ENCODE measurements around the gene CPLANE2. TPM values are rescaled to one million over a fixed set of nuclear protein-coding genes. Genes with fewer than 3 reads are reported as not detected.

CPLANE2 gene
- total and polyA plus RNA-seq, 7 donors: 1.0 to 7.4 (median 4.5) TPM

DNA sequence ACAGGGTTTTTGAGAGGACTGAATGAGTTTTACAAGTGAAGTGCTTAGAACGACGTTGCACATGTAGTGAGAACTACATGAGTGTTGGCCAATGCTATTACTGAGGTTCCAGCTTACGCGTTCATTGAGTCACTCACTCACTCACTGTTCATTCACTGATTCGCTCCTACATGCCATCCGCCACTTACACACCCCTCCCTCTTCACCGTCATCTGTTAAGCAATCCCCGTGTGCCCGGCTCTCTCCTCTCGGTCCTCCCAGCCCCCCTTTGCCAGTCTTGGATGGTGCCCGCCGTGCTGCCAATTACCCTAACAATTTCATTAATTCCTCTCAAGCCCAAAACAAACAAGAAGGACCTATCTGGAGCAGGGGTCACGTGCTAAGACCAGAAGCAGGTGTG is 53.8 kb downstream of the CPLANE2 start:
- Histone ChIP-seq H3K4me3 (no peak overlapping the region), H3K36me3 (ENCODE audit: insufficient read depth in 1 of 2, low read depth in 1 of 2) (no peaks in the 10 kb centered on the region), H3K27me3 (ENCODE audit: insufficient read depth in 3 of 3, low read length in 2 of 3) (no peaks in the 10 kb centered on the region), H3K9me3 (no peaks in the 10 kb centered on the region), H3K27ac (no peak overlapping the region), H3K4me1 (peaks cover 6% of the 10 kb centered on the region)
- TF ChIP-seq, protein P1, sequence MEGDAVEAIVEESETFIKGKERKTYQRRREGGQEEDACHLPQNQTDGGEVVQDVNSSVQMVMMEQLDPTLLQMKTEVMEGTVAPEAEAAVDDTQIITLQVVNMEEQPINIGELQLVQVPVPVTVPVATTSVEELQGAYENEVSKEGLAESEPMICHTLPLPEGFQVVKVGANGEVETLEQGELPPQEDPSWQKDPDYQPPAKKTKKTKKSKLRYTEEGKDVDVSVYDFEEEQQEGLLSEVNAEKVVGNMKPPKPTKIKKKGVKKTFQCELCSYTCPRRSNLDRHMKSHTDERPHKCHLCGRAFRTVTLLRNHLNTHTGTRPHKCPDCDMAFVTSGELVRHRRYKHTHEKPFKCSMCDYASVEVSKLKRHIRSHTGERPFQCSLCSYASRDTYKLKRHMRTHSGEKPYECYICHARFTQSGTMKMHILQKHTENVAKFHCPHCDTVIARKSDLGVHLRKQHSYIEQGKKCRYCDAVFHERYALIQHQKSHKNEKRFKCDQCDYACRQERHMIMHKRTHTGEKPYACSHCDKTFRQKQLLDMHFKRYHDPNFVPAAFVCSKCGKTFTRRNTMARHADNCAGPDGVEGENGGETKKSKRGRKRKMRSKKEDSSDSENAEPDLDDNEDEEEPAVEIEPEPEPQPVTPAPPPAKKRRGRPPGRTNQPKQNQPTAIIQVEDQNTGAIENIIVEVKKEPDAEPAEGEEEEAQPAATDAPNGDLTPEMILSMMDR (IDR thresholded peaks at IDR 0.05): no peak
- 42 to 74% (median 67%) methylated on average over 13 of the region's 13 CpGs for WGBS, 3 donors
- peak in 1 of 2 donors; percentile 71 for DNase-seq
- intact Hi-C loops (cut with DNase I): loop anchor here in 1 of 2 donors (5.0 kb wide), 1 partner anchor 41 kb away; no protein-coding TSS in a partner anchor
- peak in 3 of 4 donors; percentile 43 to 57 (median 51) for ATAC-seq

DNA sequence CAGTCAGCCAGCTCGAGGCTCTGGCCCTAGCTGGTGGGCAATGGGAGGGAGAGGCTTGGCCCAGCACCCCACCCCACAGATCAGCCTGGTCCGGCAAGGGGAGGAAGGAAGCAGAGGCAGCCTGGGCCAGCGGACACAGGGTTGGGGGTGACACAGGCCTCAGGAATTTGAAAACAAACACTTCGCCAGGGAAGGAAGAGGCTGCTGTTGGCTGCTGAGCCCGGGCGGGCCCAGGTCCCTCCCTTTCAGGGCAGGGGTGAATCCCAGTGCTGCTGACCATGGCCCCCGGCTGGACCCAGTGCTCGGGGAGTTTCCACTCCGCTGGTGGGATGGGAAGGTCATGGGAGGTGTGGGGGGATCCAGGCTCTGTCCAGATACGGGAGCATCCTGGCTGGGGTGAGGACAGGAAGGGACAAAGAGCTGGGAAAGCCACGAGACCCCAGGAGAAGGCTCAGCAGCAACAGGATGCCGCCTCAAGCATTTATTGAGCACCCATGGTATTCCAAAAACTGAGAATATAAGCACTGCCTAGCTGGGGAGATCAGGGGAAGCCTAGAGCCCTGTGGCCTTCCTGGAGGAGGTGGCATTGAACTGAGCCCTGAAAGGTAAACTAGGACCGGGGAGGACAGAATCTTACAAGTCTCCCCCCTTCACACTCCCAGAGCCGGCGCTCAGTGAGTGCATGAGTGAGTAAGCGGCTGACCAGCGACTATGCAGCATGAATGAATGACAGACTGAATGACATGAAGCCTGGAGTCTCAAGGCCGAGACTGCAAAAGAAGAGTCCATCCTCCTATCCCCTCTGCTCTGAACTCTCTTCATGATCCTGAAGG is 54.9 kb downstream of the CPLANE2 start:
- Histone ChIP-seq H3K9me3 (no peaks in the 10 kb centered on the region), H3K27ac (peak overlapping the region; percentile 68), H3K27me3 (ENCODE audit: insufficient read depth in 3 of 3, low read length in 2 of 3) (no peaks in the 10 kb centered on the region), H3K4me3 (no peak overlapping the region), H3K36me3 (ENCODE audit: insufficient read depth in 1 of 2, low read depth in 1 of 2) (no peaks in the 10 kb centered on the region), H3K4me1 (peaks cover 6% of the 10 kb centered on the region)
- ATAC-seq: peak; percentile 80 to 87 (median 82)
- TF ChIP-seq, protein P1 (IDR thresholded peaks at IDR 0.05): no peak
- peak; percentile 84 to 90 for DNase-seq
- 46 to 54% (median 53%) methylated on average over 17 to 18 of the region's 18 CpGs for WGBS, 3 donors
- intact Hi-C loops (cut with DNase I): loop anchor here in 1 of 2 donors (5.0 kb wide), 1 partner anchor 40 kb away; no protein-coding TSS in a partner anchor

Other genes with a start within 250 kb of the CPLANE2 start
- gene SRARP, start 232.9 kb downstream of the CPLANE2 start, total RNA-seq: under 1 TPM in 1 of 4 donors, not detected in 3; 0.06 TPM
- under 1 TPM; 0.06 to 0.17 (median 0.09) TPM for gene SRARP, start 232.9 kb downstream of the CPLANE2 start, polyA plus RNA-seq
- gene HSPB7, start 219.1 kb downstream of the CPLANE2 start, total RNA-seq: 1,000 to 10,000 TPM; 1,183 to 3,738 (median 2,852) TPM
- 1,000 to 10,000 TPM; 1,867 to 2,156 (median 2,058) TPM for gene HSPB7, start 219.1 kb downstream of the CPLANE2 start, polyA plus RNA-seq
- 1 to 10 TPM in 3 of 4 donors, under 1 TPM in 1; 0.84 to 2.2 (median 1.4) TPM for gene CLCNKA, start 215.1 kb downstream of the CPLANE2 start, total RNA-seq
- gene CLCNKA, start 215.1 kb downstream of the CPLANE2 start, polyA plus RNA-seq: 1 to 10 TPM in 1 of 3 donors, under 1 TPM in 2; 0.30 to 1.2 (median 0.63) TPM
- gene CLCNKB, start 193.4 kb downstream of the CPLANE2 start, total RNA-seq: under 1 TPM in 1 of 4 donors, not detected in 3; 0.30 TPM
- gene CLCNKB, start 193.4 kb downstream of the CPLANE2 start, polyA plus RNA-seq: under 1 TPM in 2 of 3 donors, not detected in 1; 0.05 to 0.31 TPM
- gene FAM131C, start 163.5 kb downstream of the CPLANE2 start, total RNA-seq: not detected
- under 1 TPM; 0.01 to 0.51 (median 0.06) TPM for gene FAM131C, start 163.5 kb downstream of the CPLANE2 start, polyA plus RNA-seq
- 1 to 10 TPM; 3.0 to 7.0 (median 3.5) TPM for gene EPHA2, start 81.1 kb downstream of the CPLANE2 start, total RNA-seq
- 1 to 10 TPM; 1.3 to 8.0 (median 1.5) TPM for gene EPHA2, start 81.1 kb downstream of the CPLANE2 start, polyA plus RNA-seq
- 1 to 10 TPM; 1.1 to 1.8 (median 1.3) TPM for gene ARHGEF19, start 24.5 kb downstream of the CPLANE2 start, total RNA-seq
- gene ARHGEF19, start 24.5 kb downstream of the CPLANE2 start, polyA plus RNA-seq: 1 to 10 TPM in 2 of 3 donors, under 1 TPM in 1; 0.99 to 2.4 (median 1.3) TPM
- gene FBXO42, start 115.3 kb upstream of the CPLANE2 start, total RNA-seq: 10 to 100 TPM; 14.7 to 24.4 (median 19.8) TPM
- 10 to 100 TPM in 2 of 3 donors, 1 to 10 TPM in 1; 7.4 to 26.6 (median 14.8) TPM for gene FBXO42, start 115.3 kb upstream of the CPLANE2 start, polyA plus RNA-seq
- 100 to 1,000 TPM in 3 of 4 donors, 10 to 100 TPM in 1; 80.7 to 144 (median 138) TPM for gene SZRD1, start 130.1 kb upstream of the CPLANE2 start, total RNA-seq
- gene SZRD1, start 130.1 kb upstream of the CPLANE2 start, polyA plus RNA-seq: 100 to 1,000 TPM in 2 of 3 donors, 10 to 100 TPM in 1; 75.9 to 184 (median 156) TPM
- gene SPATA21, start 200.2 kb upstream of the CPLANE2 start, total RNA-seq: not detected
- under 1 TPM; 0.21 to 0.52 (median 0.44) TPM for gene SPATA21, start 200.2 kb upstream of the CPLANE2 start, polyA plus RNA-seq
- 10 to 100 TPM in 2 of 4 donors, 1 to 10 TPM in 2; 5.7 to 10.6 (median 9.1) TPM for gene NECAP2, start 203.5 kb upstream of the CPLANE2 start, total RNA-seq
- 10 to 100 TPM in 2 of 3 donors, 1 to 10 TPM in 1; 7.7 to 10.9 (median 10.8) TPM for gene NECAP2, start 203.5 kb upstream of the CPLANE2 start, polyA plus RNA-seq